Measurements from ENCODE around the gene SNUPN. TPM values are rescaled to one million over a fixed set of nuclear protein-coding genes. Genes with fewer than 3 reads are reported as not detected.

SNUPN gene
- total RNA-seq, 1 donor from 2014 or later: 32.7 TPM

DNA sequence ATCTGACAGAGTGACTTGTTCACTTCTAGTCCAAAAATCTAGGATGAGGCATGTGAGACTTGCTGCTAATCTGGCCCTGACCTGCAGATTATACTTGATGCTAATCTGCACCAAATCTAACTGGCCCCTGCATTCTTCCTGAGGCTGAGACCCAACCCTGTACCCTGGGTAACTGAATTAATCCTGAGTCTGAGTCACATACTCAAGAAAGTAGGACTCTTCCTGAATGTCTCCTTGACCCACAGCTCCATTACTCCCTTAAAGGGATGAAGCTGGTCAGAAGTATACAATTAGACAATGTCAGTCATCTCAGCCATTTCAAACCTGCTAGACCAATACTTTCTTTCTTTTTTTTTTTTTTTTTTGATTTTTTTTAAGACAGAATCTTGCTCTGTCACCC is 71.9 kb downstream of the SNUPN start:
- DNase-seq (ENCODE audit: low spot score): no peak
- Mint-ChIP-seq H3K4me1 (ENCODE audit: low read depth) (peaks cover 3% of the 10 kb centered on the region), H3K4me3 (ENCODE audit: low read depth) (no peak overlapping the region), H3K27me3 (ENCODE audit: low read depth) (no peaks in the 10 kb centered on the region), H3K27ac (no peak overlapping the region), H3K9me3 (no peaks in the 10 kb centered on the region), H3K36me3 (ENCODE audit: low read depth) (peaks cover 12% of the 10 kb centered on the region)
- intact Hi-C loops (cut with micrococcal nuclease): no loop called here

DNA sequence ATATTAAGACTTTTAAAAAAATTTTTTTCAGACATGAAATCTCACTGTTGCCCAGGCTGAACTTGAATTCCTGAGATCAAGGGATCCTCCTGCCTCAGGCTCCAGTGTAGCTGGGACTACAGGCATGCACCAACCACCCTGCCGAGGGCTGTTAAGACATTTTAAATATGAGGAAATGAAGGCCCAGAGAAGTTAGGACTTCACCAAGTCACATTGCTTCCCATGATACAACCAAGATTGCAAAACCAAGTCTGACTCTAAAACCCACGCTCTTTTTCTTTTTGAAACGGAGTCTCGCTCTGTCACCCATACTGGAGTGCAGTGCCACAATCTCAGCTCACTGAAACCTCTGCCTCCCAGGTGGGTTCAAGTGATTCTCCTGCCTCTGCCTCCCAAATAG is 74.4 kb downstream of the SNUPN start:
- Mint-ChIP-seq H3K27ac (no peak overlapping the region), H3K9me3 (no peaks in the 10 kb centered on the region), H3K4me1 (ENCODE audit: low read depth) (peaks cover 2% of the 10 kb centered on the region), H3K27me3 (ENCODE audit: low read depth) (no peaks in the 10 kb centered on the region), H3K4me3 (ENCODE audit: low read depth) (no peak overlapping the region), H3K36me3 (ENCODE audit: low read depth) (peaks cover 8% of the 10 kb centered on the region)
- DNase-seq (ENCODE audit: low spot score): no peak
- intact Hi-C loops (cut with micrococcal nuclease): no loop called here

Other genes with a start within 250 kb of the SNUPN start
- 88.4 and 94.6 TPM in 2 replicates for gene SIN3A, start 174.0 kb downstream of the SNUPN start, total RNA-seq
- gene PTPN9, start 46.4 kb downstream of the SNUPN start, total RNA-seq: 30.4 and 32.3 TPM in 2 replicates
- gene IMP3, start 14.5 kb upstream of the SNUPN start, total RNA-seq: 103 and 106 TPM in 2 replicates
- gene SNX33, start 22.2 kb upstream of the SNUPN start, total RNA-seq: 6.8 and 7.4 TPM in 2 replicates
- gene CSPG4, start 87.1 kb upstream of the SNUPN start, total RNA-seq: 0.02 TPM in 1 of 2 replicates, not detected in the other
- 18.9 and 21.1 TPM in 2 replicates for gene UBE2Q2, start 217.7 kb upstream of the SNUPN start, total RNA-seq

Measured in activated T-helper 2 cell treated with anti-CD3 and anti-CD28 coated beads, Interferon-gamma antibody, Interleukin-2, Interleukin-4, amounts not matched to agents 10 μg/mL and 5 μg/mL and 100 μg/mL, durations not matched to agents 14 hours and 24 hours and 36 hours (primary cell).